HepG2 (cell line): Measurements from ENCODE around the gene CCDC183. TPM values are rescaled to one million over a fixed set of nuclear protein-coding genes. Genes with fewer than 3 reads are reported as not detected.

Experiments used
- KDM5A ChIP-seq: fragments of 200-600 bp; sonication (generic); IDR thresholded peaks from 2 replicates; pipeline ENCODE4 v1.7.0; 2018; ENCODE audit warnings: antibody characterized with exemption, mild to moderate bottlenecking, low read length, borderline replicate concordance
- SNAPC2 ChIP-seq: sonication (generic); formaldehyde crosslinking; IDR thresholded peaks from 2 replicates; pipeline ENCODE4 v1.8.1; 2022; ENCODE audit warnings: mild to moderate bottlenecking, missing genetic modification reagents
- ZKSCAN8 ChIP-seq: IDR thresholded peaks from 2 replicates; pipeline ENCODE4 v1.6.1; 2016; ENCODE audit warnings: borderline replicate concordance, missing genetic modification reagents, missing compliant biosample characterization
- ZNF225 ChIP-seq: sonication (generic); formaldehyde crosslinking; IDR thresholded peaks from 2 replicates; pipeline ENCODE4 v1.4.0; 2020; ENCODE audit warnings: mild to moderate bottlenecking, missing genetic modification reagents
- ZNF672 ChIP-seq: sonication (generic); formaldehyde crosslinking; IDR thresholded peaks from 2 replicates; pipeline ENCODE4 v1.8.1; 2022; ENCODE audit warnings: missing genetic modification reagents
- ZNF782 ChIP-seq: sonication (generic); formaldehyde crosslinking; IDR thresholded peaks from 2 replicates; pipeline ENCODE4 v1.4.0; 2020; ENCODE audit warnings: missing genetic modification reagents, mild to moderate bottlenecking, borderline replicate concordance
- ZNF883 ChIP-seq: sonication (generic); formaldehyde crosslinking; IDR thresholded peaks from 2 replicates; pipeline ENCODE4 v1.5.1; 2020; ENCODE audit warnings: mild to moderate bottlenecking, missing genetic modification reagents; ENCODE audit errors: not compliant biosample characterization
- polyA plus RNA-seq, 8 experiments: library from polyadenylated mRNA; depleted of rRNA in 3 of 8; stranded (reverse) in 7 of 8; unstranded in 1 of 8; fragments of >200 nt; fragmentation: Illumina TruSeq in 4 of 8; extraction: Trizol in 4 of 8; gene quantifications; 2 replicates each; pipeline versions ENCODE4 v1.2.1 to v1.2.3, GENCODE V29; 2011 to 2016; ENCODE audit warnings: low read depth in 4 of 8, missing spikeins in 1 of 8, mixed read lengths in 1 of 8; ENCODE audit not compliant: insufficient read depth in 1 of 8
- total RNA-seq, 5 experiments: library from RNA; depleted of rRNA; stranded (reverse); fragments of >200 nt; fragmentation: Illumina TruSeq; extraction: Trizol; gene quantifications; 2 replicates each; pipeline ENCODE4 v1.2.3, GENCODE V29; 2016; ENCODE audit warnings: low read depth in 1 of 5
- TF ChIP-seq, protein P1 (sequence below): sonication (generic); formaldehyde crosslinking; IDR thresholded peaks from 2 replicates; pipeline ENCODE4 v1.5.1; 2020; ENCODE audit warnings: mild to moderate bottlenecking, missing genetic modification reagents, borderline replicate concordance
- TF ChIP-seq, protein P2 (sequence below): IDR thresholded peaks from 2 replicates; pipeline ENCODE4 v1.6.1; 2016
- TF ChIP-seq, protein P3 (sequence below): sonication (generic); formaldehyde crosslinking; IDR thresholded peaks from 2 replicates; pipeline ENCODE4 v1.5.0; 2020; ENCODE audit warnings: missing genetic modification reagents
- TF ChIP-seq, protein P4 (sequence below): sonication (generic); formaldehyde crosslinking; conservative IDR thresholded peaks from 2 replicates; pipeline ENCODE4 v1.4.0; 2020; ENCODE audit warnings: missing genetic modification reagents
- TF ChIP-seq, protein P5 (sequence below): sonication (generic); formaldehyde crosslinking; IDR thresholded peaks from 2 replicates; pipeline ENCODE4 v1.4.0; 2020; ENCODE audit warnings: missing genetic modification reagents
- TF ChIP-seq, protein P6 (sequence below): sonication (generic); formaldehyde crosslinking; IDR thresholded peaks from 2 replicates; pipeline ENCODE4 v1.4.0; 2020; ENCODE audit warnings: missing genetic modification reagents
- TF ChIP-seq, protein P7 (sequence below): IDR thresholded peaks from 2 replicates; pipeline ENCODE4 v1.6.1; 2016; ENCODE audit warnings: missing compliant biosample characterization, missing genetic modification reagents, borderline replicate concordance

The CCDC183 gene
- total and polyA plus RNA-seq, 2 of the 13 experiments (the other 11 are each of a cell fraction or from before 2014, with no cell fraction given) = 5.0 to 66.4 TPM

DNA sequence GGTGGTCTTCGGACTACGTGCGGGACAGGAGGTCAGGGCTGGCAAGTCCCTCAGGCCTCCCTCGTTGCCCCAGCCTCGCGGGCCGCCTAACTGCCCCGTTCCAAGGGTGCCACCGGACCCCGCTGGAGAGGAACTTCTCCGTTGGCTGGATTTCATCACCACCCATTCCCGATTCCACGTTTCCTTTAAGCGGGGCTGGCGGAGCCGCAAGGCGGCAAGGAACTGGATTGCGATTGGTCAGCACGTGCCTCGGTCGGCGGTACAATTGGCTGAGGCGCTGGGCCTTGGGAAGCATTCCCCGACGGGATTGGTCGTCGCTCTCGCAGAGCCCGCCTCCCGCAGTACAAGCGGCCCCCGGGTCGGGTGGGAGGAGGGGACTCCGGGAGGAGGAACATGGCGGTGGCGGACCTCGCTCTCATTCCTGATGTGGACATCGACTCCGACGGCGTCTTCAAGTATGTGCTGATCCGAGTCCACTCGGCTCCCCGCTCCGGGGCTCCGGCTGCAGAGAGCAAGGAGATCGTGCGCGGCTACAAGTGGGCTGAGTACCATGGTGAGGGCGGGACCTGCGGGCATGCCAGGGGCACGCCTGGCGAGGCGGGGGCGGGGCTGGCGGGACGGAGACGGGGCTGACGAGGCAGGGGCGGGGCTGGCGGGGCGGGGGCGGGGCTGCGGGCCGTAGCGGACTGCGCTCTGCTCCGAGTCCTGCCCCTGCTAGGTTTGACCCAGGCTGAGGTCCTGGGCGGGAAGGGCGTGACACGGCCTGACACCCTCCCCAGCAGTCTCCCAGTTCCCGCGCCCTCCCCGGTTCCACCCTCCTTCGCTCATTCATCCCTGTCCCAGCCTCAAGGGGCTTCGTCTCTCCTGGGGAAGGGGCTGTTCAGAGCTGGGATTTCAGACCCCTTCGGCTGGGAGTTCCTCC, 53.2 kb downstream of the CCDC183 start, which contains the start of gene PHPT1 (continued):
- TF ChIP-seq, protein P1, sequence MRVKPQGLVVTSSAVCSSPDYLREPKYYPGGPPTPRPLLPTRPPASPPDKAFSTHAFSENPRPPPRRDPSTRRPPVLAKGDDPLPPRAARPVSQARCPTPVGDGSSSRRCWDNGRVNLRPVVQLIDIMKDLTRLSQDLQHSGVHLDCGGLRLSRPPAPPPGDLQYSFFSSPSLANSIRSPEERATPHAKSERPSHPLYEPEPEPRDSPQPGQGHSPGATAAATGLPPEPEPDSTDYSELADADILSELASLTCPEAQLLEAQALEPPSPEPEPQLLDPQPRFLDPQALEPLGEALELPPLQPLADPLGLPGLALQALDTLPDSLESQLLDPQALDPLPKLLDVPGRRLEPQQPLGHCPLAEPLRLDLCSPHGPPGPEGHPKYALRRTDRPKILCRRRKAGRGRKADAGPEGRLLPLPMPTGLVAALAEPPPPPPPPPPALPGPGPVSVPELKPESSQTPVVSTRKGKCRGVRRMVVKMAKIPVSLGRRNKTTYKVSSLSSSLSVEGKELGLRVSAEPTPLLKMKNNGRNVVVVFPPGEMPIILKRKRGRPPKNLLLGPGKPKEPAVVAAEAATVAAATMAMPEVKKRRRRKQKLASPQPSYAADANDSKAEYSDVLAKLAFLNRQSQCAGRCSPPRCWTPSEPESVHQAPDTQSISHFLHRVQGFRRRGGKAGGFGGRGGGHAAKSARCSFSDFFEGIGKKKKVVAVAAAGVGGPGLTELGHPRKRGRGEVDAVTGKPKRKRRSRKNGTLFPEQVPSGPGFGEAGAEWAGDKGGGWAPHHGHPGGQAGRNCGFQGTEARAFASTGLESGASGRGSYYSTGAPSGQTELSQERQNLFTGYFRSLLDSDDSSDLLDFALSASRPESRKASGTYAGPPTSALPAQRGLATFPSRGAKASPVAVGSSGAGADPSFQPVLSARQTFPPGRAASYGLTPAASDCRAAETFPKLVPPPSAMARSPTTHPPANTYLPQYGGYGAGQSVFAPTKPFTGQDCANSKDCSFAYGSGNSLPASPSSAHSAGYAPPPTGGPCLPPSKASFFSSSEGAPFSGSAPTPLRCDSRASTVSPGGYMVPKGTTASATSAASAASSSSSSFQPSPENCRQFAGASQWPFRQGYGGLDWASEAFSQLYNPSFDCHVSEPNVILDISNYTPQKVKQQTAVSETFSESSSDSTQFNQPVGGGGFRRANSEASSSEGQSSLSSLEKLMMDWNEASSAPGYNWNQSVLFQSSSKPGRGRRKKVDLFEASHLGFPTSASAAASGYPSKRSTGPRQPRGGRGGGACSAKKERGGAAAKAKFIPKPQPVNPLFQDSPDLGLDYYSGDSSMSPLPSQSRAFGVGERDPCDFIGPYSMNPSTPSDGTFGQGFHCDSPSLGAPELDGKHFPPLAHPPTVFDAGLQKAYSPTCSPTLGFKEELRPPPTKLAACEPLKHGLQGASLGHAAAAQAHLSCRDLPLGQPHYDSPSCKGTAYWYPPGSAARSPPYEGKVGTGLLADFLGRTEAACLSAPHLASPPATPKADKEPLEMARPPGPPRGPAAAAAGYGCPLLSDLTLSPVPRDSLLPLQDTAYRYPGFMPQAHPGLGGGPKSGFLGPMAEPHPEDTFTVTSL = 0 out of 2 replicates have a peak, but pooled peaks have one; percentile 46
- TF ChIP-seq ZNF672 = no peak
- TF ChIP-seq, protein P2, sequence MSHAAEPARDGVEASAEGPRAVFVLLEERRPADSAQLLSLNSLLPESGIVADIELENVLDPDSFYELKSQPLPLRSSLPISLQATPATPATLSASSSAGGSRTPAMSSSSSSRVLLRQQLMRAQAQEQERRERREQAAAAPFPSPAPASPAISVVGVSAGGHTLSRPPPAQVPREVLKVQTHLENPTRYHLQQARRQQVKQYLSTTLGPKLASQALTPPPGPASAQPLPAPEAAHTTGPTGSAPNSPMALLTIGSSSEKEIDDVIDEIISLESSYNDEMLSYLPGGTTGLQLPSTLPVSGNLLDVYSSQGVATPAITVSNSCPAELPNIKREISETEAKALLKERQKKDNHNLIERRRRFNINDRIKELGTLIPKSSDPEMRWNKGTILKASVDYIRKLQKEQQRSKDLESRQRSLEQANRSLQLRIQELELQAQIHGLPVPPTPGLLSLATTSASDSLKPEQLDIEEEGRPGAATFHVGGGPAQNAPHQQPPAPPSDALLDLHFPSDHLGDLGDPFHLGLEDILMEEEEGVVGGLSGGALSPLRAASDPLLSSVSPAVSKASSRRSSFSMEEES (CRISPR knock-in tag) = peak; percentile 36; the same call in 1 of the 2 replicates
- TF ChIP-seq ZNF782 (CRISPR knock-in tag) = no peak
- TF ChIP-seq, protein P3, sequence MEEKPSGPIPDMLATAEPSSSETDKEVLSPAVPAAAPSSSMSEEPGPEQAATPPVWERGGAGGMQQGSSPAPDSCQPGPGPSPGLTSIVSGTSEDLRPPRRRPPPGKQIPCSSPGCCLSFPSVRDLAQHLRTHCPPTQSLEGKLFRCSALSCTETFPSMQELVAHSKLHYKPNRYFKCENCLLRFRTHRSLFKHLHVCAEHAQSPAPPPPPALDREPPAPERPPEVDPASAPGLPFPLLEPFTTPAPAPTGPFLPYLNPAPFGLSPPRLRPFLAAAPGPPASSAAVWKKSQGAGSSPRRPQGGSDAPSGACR (CRISPR knock-in tag) = 0 out of 2 replicates have a peak, but pooled peaks have one; percentile 82
- peak; percentile 58; the same call in 1 of the 2 replicates for TF ChIP-seq KDM5A
- TF ChIP-seq, protein P4, sequence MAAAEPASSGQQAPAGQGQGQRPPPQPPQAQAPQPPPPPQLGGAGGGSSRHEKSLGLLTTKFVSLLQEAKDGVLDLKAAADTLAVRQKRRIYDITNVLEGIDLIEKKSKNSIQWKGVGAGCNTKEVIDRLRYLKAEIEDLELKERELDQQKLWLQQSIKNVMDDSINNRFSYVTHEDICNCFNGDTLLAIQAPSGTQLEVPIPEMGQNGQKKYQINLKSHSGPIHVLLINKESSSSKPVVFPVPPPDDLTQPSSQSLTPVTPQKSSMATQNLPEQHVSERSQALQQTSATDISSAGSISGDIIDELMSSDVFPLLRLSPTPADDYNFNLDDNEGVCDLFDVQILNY (CRISPR knock-in tag) = peak; percentile 80
- TF ChIP-seq ZKSCAN8 (CRISPR knock-in tag) = no peak; the same call in 1 of the 2 replicates
- peak; percentile 69; the same call in 1 of the 2 replicates for TF ChIP-seq SNAPC2 (CRISPR knock-in tag)
- TF ChIP-seq, protein P5, sequence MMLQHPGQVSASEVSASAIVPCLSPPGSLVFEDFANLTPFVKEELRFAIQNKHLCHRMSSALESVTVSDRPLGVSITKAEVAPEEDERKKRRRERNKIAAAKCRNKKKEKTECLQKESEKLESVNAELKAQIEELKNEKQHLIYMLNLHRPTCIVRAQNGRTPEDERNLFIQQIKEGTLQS (CRISPR knock-in tag) = peak; percentile 87
- TF ChIP-seq ZNF225 = no peak; the same call in 1 of the 2 replicates
- TF ChIP-seq, protein P6, sequence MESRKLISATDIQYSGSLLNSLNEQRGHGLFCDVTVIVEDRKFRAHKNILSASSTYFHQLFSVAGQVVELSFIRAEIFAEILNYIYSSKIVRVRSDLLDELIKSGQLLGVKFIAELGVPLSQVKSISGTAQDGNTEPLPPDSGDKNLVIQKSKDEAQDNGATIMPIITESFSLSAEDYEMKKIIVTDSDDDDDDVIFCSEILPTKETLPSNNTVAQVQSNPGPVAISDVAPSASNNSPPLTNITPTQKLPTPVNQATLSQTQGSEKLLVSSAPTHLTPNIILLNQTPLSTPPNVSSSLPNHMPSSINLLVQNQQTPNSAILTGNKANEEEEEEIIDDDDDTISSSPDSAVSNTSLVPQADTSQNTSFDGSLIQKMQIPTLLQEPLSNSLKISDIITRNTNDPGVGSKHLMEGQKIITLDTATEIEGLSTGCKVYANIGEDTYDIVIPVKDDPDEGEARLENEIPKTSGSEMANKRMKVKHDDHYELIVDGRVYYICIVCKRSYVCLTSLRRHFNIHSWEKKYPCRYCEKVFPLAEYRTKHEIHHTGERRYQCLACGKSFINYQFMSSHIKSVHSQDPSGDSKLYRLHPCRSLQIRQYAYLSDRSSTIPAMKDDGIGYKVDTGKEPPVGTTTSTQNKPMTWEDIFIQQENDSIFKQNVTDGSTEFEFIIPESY (CRISPR knock-in tag) = peak; percentile 36; the same call in 1 of the 2 replicates
- peak; percentile 85 for TF ChIP-seq ZNF883 (CRISPR knock-in tag)
- TF ChIP-seq, protein P7, sequence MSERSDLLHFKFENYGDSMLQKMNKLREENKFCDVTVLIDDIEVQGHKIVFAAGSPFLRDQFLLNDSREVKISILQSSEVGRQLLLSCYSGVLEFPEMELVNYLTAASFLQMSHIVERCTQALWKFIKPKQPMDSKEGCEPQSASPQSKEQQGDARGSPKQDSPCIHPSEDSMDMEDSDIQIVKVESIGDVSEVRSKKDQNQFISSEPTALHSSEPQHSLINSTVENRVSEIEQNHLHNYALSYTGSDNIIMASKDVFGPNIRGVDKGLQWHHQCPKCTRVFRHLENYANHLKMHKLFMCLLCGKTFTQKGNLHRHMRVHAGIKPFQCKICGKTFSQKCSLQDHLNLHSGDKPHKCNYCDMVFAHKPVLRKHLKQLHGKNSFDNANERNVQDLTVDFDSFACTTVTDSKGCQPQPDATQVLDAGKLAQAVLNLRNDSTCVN (CRISPR knock-in tag) = peak; percentile 68
